Cardiac fibroblast (primary cell): Measurements from ENCODE around the gene MYO9B.

Source experiments
- DNase-seq, 2 donors: peaks; one replicate each; pipeline versions ENCODE4 v3.0.0 to v3.0.0-alpha.2; 2010; ENCODE audit warnings: low read depth in 2 of 2
- H3K4me3 ChIP-seq, 2 donors: replicated peaks in 1 of 2; 1 replicate in 1 of 2; 2 replicates in 1 of 2; pipeline ENCODE4 v1.5.1; 2011; ENCODE audit warnings: low read depth in 2 of 2, low read length in 2 of 2, mild to moderate bottlenecking in 2 of 2, moderate library complexity in 1 of 2
- CTCF ChIP-seq: IDR thresholded peaks from one replicate; pipeline ENCODE4 v1.5.1; 2011; ENCODE audit warnings: low read depth, mild to moderate bottlenecking, low read length, inconsistent platforms

The MYO9B gene

GRCh38 chr19:17079710-17080439 is 4.3 kb downstream of the MYO9B start:
- TF ChIP-seq CTCF, result peak; percentile 80
- peak overlapping the region; percentile 53 to 65 for H3K4me3 ChIP-seq
- peak; percentile 97 to 99 for DNase-seq

GRCh38 chr19:17080440-17080801 is 4.8 kb downstream of the MYO9B start:
- DNase-seq, result no peak
- TF ChIP-seq CTCF, result no peak
- H3K4me3 ChIP-seq, result peak overlapping the region; percentile 18 to 53

- DNase-seq, result peak in 1 of 2 donors; percentile 53
- no peak overlapping the region for H3K4me3 ChIP-seq
- no peak for TF ChIP-seq CTCF
Measured at GRCh38 chr19:17081672-17082630, 6.4 kb downstream of the MYO9B start.

- TF ChIP-seq CTCF, result no peak
- H3K4me3 ChIP-seq, result no peak overlapping the region
- DNase-seq, result no peak
Measured at GRCh38 chr19:17086120-17086519, 10.5 kb downstream of the MYO9B start.

- no peak for DNase-seq
- no peak overlapping the region for H3K4me3 ChIP-seq
- TF ChIP-seq CTCF, result no peak
Measured at GRCh38 chr19:17086834-17087233, 11.3 kb downstream of the MYO9B start.

GRCh38 chr19:17088552-17088951 is 13.0 kb downstream of the MYO9B start:
- H3K4me3 ChIP-seq, result no peak overlapping the region
- TF ChIP-seq CTCF, result no peak
- no peak for DNase-seq
